HG03196 (cell line): ENCODE results near the gene CLDN22.

Experiments used
- ATAC-seq: cut with Tn5 transposase; IDR thresholded peaks from one replicate; pipeline ENCODE4 v1.9.1; 2021; ENCODE audit not compliant: unreplicated experiment

CLDN22 gene

GRCh38 chr4:183320211-183321059, at the start of gene CLDN22:
CLDN22 (minus strand) TSS chr4:183320276; CDS start chr4:183320218, 58 bp downstream.
- no peak for ATAC-seq

GRCh38 chr4:183369073-183369472, 49.0 kb upstream of the CLDN22 start:
- no peak for ATAC-seq

GRCh38 chr4:183366206-183366835, 46.2 kb upstream of the CLDN22 start:
- no peak for ATAC-seq

- ATAC-seq: no peak
These were observed 43.9 kb upstream of the CLDN22 start for GRCh38 chr4:183364025-183364424.

- no peak for ATAC-seq
These were observed 43.0 kb upstream of the CLDN22 start for GRCh38 chr4:183362916-183363542.

- ATAC-seq: no peak
These were observed 42.0 kb upstream of the CLDN22 start for GRCh38 chr4:183362036-183362435.

- ATAC-seq: no peak
These were observed 40.3 kb upstream of the CLDN22 start for GRCh38 chr4:183360161-183360919.

- no peak for ATAC-seq
These were observed 38.2 kb upstream of the CLDN22 start for GRCh38 chr4:183358215-183358755.

GRCh38 chr4:183356931-183357675, 37.0 kb upstream of the CLDN22 start:
- ATAC-seq: no peak

- no peak for ATAC-seq
These were observed 36.2 kb upstream of the CLDN22 start for GRCh38 chr4:183356173-183356830.

GRCh38 chr4:183355405-183355804, 35.3 kb upstream of the CLDN22 start:
- no peak for ATAC-seq

- ATAC-seq: no peak
These were observed 34.1 kb upstream of the CLDN22 start for GRCh38 chr4:183354219-183354618.

- no peak for ATAC-seq
These were observed 33.5 kb upstream of the CLDN22 start for GRCh38 chr4:183353557-183353956.

- no peak for ATAC-seq
These were observed 32.5 kb upstream of the CLDN22 start for GRCh38 chr4:183352546-183352945.

- no peak for ATAC-seq
These were observed 30.4 kb upstream of the CLDN22 start for GRCh38 chr4:183350317-183351071.

- ATAC-seq: no peak
These were observed 29.6 kb upstream of the CLDN22 start for GRCh38 chr4:183349673-183350072.

GRCh38 chr4:183348706-183349659, 28.9 kb upstream of the CLDN22 start:
- ATAC-seq: no peak

GRCh38 chr4:183348136-183348535, 28.1 kb upstream of the CLDN22 start:
- no peak for ATAC-seq
